ENCODE results near the gene DDIT3. TPM values are rescaled to one million over a fixed set of nuclear protein-coding genes. Genes with fewer than 3 reads are reported as not detected.

Gene DDIT3
- total RNA-seq, 2 experiments from 2014 or later = 34.4 to 37.2 TPM

DNA sequence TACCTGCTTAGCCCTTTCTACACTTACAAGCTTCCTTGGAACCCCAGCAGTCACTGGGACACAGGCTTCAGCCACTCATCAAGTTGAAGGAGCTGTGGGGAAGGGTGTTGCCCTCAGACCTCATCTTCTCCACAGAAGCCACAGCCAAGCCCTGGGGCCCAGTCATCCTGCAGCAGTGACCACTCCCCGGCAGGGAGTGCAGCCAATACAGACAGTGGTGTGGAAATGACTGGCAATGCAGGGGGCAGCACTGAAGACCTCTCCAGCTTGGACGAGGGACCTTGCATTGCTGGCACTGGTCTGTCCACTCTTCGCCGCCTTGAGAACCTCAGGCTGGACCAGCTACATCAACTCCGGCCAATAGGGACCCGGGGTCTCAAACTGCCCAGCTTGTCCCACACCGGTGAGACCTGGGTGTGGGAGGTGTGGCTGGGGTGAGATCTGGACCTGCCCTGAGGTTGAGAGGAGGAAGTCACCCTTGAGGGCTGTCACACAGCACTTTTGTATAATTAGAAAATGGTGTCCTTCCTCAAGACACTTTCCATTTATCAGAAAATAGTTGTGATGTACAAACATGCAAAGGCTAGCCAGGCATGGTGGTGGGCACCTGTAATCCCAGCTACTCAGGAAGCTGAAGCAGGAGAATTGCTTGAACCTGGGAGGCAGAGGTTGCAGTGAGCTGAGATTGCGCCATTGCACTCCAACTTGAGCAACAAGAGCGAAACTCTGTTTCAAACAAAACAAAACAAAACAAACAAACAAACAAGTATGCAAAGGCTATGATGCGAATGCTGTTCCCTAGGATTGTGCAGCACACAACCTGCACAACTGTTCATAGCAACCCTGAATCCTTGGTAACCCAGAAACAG is 50.8 kb downstream of the DDIT3 start:
- ATAC-seq (ENCODE audit: low read depth) = no peak
- DNase-seq = no peak
- peaks cover 26% of the 10 kb centered on the region for H3K4me1 Mint-ChIP-seq
- no peaks in the 10 kb centered on the region for H3K27me3 Mint-ChIP-seq
- POLR2A ChIA-PET = interaction anchor here (0.6 to 2.8 kb wide), 8 partner anchors 8 to 349 kb away, joined by 3 to 10 read pairs (median 5); partner anchors contain the start of genes ARHGAP9, AVIL and DDIT3
- H3K4me3 Mint-ChIP-seq = no peak overlapping the region
- peak overlapping the region; percentile 28 for H3K27ac Mint-ChIP-seq
- peaks cover 44% of the 10 kb centered on the region for H3K36me3 Mint-ChIP-seq
- no peaks in the 10 kb centered on the region for H3K9me3 Mint-ChIP-seq

- Mint-ChIP-seq H3K27ac (no peak overlapping the region), H3K4me1 (peaks cover 24% of the 10 kb centered on the region), H3K9me3 (no peaks in the 10 kb centered on the region), H3K4me3 (no peak overlapping the region), H3K27me3 (no peaks in the 10 kb centered on the region), H3K36me3 (peaks cover 34% of the 10 kb centered on the region)
- ATAC-seq (ENCODE audit: low read depth) (no peak), DNase-seq (no peak)
- POLR2A ChIA-PET = no interaction called here
These were observed 52.4 kb downstream of the DDIT3 start for GRCh38 chr12:57467915-57468314.

GRCh38 chr12:57467212-57467874 is 53.0 kb downstream of the DDIT3 start:
- Mint-ChIP-seq H3K9me3 (no peaks in the 10 kb centered on the region), H3K4me3 (no peak overlapping the region), H3K36me3 (peaks cover 29% of the 10 kb centered on the region), H3K27ac (no peak overlapping the region), H3K27me3 (no peaks in the 10 kb centered on the region), H3K4me1 (peaks cover 24% of the 10 kb centered on the region)
- POLR2A ChIA-PET = interaction anchor here (9.9 kb wide), 1 partner anchor 10 kb away, joined by 119 read pairs; the partner anchor contains the start of gene ARHGAP9
- ATAC-seq (ENCODE audit: low read depth) = no peak
- DNase-seq = no peak

Small RNA genes within 50 kb of the gene (microRNA-seq; reads per million reads assigned to microRNA genes)
- gene MIR616 (2.8 reads per million), gene MIR6758 (not detected)

Other genes with a start within 250 kb of the DDIT3 start
- 10 to 100 TPM; 91.5 to 97.1 TPM for gene R3HDM2, start 89.5 kb downstream of the DDIT3 start, total RNA-seq
- gene INHBC, start 85.7 kb downstream of the DDIT3 start, total RNA-seq = under 1 TPM in 1 of 2 experiments, not detected in 1; 0.14 TPM
- not detected for gene INHBE, start 65.2 kb downstream of the DDIT3 start, total RNA-seq
- gene GLI1, start 60.7 kb downstream of the DDIT3 start, total RNA-seq = under 1 TPM; 0.54 to 0.86 TPM
- gene ARHGAP9, start 40.6 kb downstream of the DDIT3 start, total RNA-seq = 100 to 1,000 TPM; 282 to 304 TPM
- 100 to 1,000 TPM; 293 to 306 TPM for gene MARS1, start 32.4 kb downstream of the DDIT3 start, total RNA-seq
- 10 to 100 TPM; 94.2 to 96.7 TPM for gene MBD6, start 2.3 kb upstream of the DDIT3 start, total RNA-seq
- gene DCTN2, start 26.7 kb upstream of the DDIT3 start, total RNA-seq = 10 to 100 TPM; 81.0 to 84.4 TPM
- gene KIF5A, start 29.5 kb upstream of the DDIT3 start, total RNA-seq = 1 to 10 TPM; 1.4 to 1.6 TPM
- gene PIP4K2C, start 70.7 kb upstream of the DDIT3 start, total RNA-seq = 10 to 100 TPM; 21.6 to 24.1 TPM
- gene DTX3, start 84.3 kb upstream of the DDIT3 start, total RNA-seq = 10 to 100 TPM; 31.5 to 32.8 TPM
- 1 to 10 TPM; 1.3 to 1.4 TPM for gene ARHGEF25, start 90.9 kb upstream of the DDIT3 start, total RNA-seq
- gene B4GALNT1, start 112.7 kb upstream of the DDIT3 start, total RNA-seq = under 1 TPM; 0.65 to 0.80 TPM
- gene OS9, start 173.6 kb upstream of the DDIT3 start, total RNA-seq = 100 to 1,000 TPM; 135 to 140 TPM
- 10 to 100 TPM; 68.3 to 71.6 TPM for gene AGAP2, start 218.2 kb upstream of the DDIT3 start, total RNA-seq
- 10 to 100 TPM; 19.6 to 23.2 TPM for gene TSPAN31, start 224.5 kb upstream of the DDIT3 start, total RNA-seq
- 100 to 1,000 TPM in 1 of 2 experiments, 10 to 100 TPM in 1; 98.4 to 100 TPM for gene CDK4, start 231.8 kb upstream of the DDIT3 start, total RNA-seq
- 10 to 100 TPM; 37.1 to 38.3 TPM for gene MARCHF9, start 234.6 kb upstream of the DDIT3 start, total RNA-seq
- gene CYP27B1, start 246.6 kb upstream of the DDIT3 start, total RNA-seq = 1 to 10 TPM; 2.4 to 2.6 TPM